Thyroid gland (tissue), 4 donors: ENCODE results near the gene TMEM117.

ENCODE experiments used
- CTCF ChIP-seq, 6 experiments: fragments of 200-600 bp in 3 of 6; fragments of 450-650 bp in 3 of 6; sonication (generic) in 3 of 6; IDR thresholded peaks; one replicate each; pipeline ENCODE4 v1.5.1; 2016 to 2019; ENCODE audit warnings: antibody characterized with exemption in 6 of 6, mild to moderate bottlenecking in 2 of 6, inconsistent platforms in 1 of 6, moderate library complexity in 1 of 6
- POLR2A ChIP-seq, 2 donors: fragments of 450-650 bp; IDR thresholded peaks; one replicate each; pipeline ENCODE4 v1.6.1; 2017; ENCODE audit warnings: antibody characterized with exemption in 2 of 2, mild to moderate bottlenecking in 2 of 2, moderate library complexity in 1 of 2

GRCh38 chr12:43826681-43827080, 9.2 kb upstream of the TMEM117 start:
- no peak for TF ChIP-seq CTCF (IDR thresholded peaks at IDR 0.05)
- no peak for TF ChIP-seq POLR2A (IDR thresholded peaks at IDR 0.05)
